T47D (cell line): ENCODE results near the gene YAP1.

Experiments
- DNase-seq, 2 experiments: peaks; one replicate each; pipeline versions ENCODE4 v3.0.0 to v3.0.0-alpha.2; 2011 to 2012; ENCODE audit warnings: low read depth in 1 of 2, low spot score in 1 of 2
- JUND ChIP-seq: IDR thresholded peaks from 2 replicates; pipeline ENCODE4 v1.6.1; 2012; ENCODE audit warnings: low read depth
- in situ Hi-C: cut with HindIII; loops from 2 replicates; pipeline ENCODE4 v1.10.0; 2016; ENCODE audit warnings: low sequenced_read_pairs, low pct_unique_long_range_greater_than_20kb

YAP1 gene

DNA sequence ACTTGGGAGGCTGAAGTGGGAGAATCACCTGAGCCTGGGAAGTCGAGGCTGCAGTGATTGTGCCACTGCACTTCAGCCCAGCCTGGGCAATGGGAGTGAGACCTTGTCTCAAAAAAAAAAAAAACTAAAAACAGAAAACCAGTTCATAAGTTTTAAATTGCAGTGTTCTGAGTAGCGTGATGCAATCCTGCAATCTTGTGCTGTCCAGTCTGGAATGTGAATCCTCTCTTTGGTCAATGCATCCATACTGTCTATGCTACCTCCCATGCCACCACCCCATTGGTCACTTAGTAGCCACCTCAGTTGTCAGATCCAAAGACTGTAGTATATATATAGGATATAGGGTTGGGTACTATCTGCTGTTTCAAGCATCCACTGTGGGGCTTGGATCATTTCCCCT is 11.1 kb downstream of the YAP1 start:
- in situ Hi-C loops: no loop called here
- no peak for TF ChIP-seq JUND
- no peak for DNase-seq

GRCh38 chr11:102134597-102134996 is 24.4 kb downstream of the YAP1 start:
- no peak for DNase-seq
- in situ Hi-C loops: no loop called here
- no peak for TF ChIP-seq JUND

- no peak for TF ChIP-seq JUND
- no peak for DNase-seq
- in situ Hi-C loops: no loop called here
These were observed 25.0 kb downstream of the YAP1 start for GRCh38 chr11:102135256-102135655.

DNA sequence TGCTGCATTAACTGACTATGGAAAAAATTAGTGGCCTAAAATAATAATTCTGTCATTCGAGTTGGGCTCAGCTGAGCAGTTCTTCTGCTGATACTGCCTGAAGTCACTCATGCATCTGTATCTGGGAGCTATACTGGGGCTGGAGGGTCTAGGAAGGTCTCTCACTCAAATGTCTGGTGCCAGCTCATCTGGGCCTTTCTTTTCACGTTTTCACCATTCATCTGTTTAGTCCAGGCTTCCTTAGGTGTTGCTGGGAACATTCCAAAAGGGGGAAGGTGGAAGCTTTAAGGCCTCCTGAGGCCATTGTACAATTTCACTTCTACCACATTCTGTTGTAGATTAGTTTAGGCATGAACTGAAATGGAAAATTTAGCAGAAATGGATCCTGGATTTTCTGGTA is 28.0 kb downstream of the YAP1 start:
- in situ Hi-C loops: no loop called here
- TF ChIP-seq JUND: no peak

DNA sequence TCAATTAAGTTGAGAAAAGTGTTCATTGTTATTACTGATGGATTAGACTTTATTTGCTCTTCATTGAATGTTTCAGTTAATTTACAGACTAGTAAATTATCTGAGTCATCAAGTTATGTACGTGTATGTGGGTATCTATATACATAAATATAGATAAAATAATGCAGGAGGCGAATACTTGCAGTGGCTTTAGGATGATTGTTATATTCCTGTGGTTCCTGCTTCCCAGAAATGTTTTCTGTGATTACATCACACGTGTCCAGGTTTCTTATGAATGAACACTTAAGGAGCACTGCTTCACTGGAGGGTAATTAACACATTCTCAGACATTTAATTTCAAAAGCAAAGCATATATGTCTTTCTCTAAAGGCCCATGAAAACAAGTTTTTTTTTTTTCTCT is 28.4 kb downstream of the YAP1 start:
- in situ Hi-C loops: no loop called here
- DNase-seq: no peak
- no peak for TF ChIP-seq JUND

More for the DNA sequence above, 28.0 kb downstream of the YAP1 start:
- no peak for DNase-seq

- in situ Hi-C loops: no loop called here
- TF ChIP-seq JUND: no peak
- DNase-seq: no peak
These were observed 28.8 kb downstream of the YAP1 start for GRCh38 chr11:102139081-102139498.

GRCh38 chr11:102142333-102142732 is 32.1 kb downstream of the YAP1 start:
- TF ChIP-seq JUND: no peak
- DNase-seq: no peak
- in situ Hi-C loops: no loop called here

DNA sequence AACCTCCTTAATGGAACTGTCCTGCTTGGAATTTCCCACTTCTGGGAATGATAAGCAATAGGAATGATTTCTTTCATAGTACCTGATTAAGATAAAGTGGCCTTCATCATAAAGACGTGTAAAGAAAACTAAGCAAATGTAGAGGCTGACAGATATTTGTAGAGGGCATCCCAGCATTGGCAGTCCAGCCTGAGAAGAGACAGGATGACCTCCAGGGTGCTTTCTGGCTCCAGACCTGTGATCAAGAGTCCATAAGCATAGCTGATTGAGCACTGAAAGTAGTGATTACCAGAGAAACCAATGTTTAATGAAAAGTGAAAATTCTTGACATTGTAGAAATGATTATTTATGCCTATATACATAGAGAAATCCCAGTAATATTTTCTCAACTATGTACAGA is 33.6 kb downstream of the YAP1 start:
- no peak for TF ChIP-seq JUND
- no peak for DNase-seq
- in situ Hi-C loops: no loop called here

GRCh38 chr11:102144357-102145355 is 34.4 kb downstream of the YAP1 start:
- in situ Hi-C loops: no loop called here
- no peak for TF ChIP-seq JUND
- no peak for DNase-seq

DNA sequence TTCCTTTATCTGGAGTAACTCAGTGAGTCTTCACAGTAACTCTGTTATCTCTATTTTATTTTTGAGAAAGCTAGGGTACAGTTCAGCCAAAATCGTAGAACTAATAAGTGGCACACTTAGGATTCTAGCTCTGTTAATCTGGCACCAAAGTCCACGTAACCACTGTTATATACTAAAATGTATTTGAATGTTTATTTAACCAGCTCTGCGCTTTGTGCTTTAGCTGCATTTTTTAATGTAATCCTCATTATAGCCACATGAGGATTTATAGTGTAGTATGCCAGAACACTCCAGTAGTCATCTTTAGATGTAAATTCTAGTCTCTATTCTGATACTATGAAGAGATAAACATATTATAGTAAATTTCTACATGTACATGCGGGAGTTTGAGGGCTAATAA is 36.8 kb downstream of the YAP1 start:
- TF ChIP-seq JUND: no peak
- in situ Hi-C loops: no loop called here
- no peak for DNase-seq

DNA sequence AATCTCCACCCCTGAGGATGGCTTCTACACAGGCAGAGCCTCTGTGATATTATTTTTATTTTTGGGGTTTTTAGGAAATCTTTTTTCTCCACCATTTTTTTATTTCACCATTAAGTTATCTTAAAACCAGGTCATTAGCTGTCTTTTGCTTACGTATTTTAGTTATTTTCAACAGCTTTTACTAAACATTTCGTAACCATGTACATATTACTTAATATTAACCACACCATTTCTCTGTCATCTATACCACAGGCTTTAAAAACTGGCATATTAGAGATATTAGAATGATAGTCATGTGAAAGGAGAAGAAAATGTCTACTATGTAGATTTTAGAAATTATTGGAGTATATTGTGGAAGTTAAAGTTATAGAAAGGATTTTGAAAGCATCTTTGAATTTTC is 37.4 kb downstream of the YAP1 start:
- DNase-seq: no peak
- in situ Hi-C loops: no loop called here
- TF ChIP-seq JUND: no peak

DNA sequence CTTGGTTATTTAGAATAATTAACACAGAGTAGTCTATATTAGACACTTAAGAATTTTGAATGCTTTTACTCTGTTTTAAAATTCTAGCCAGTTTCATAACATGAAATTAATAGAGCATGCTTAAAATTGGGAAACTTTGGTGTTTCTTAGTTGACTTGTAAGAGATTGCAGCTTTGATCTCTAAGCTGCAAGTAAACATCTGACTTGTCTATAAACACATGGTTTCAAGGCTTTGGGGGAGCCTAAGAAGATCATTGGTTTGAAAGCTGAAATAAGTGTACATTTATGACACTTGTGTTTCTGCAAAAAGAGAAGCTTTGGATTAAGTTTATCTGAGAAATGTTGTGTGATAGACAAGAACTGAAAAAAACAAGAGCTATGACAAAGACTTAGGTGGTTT is 37.8 kb downstream of the YAP1 start:
- in situ Hi-C loops: no loop called here
- no peak for TF ChIP-seq JUND
- no peak for DNase-seq

DNA sequence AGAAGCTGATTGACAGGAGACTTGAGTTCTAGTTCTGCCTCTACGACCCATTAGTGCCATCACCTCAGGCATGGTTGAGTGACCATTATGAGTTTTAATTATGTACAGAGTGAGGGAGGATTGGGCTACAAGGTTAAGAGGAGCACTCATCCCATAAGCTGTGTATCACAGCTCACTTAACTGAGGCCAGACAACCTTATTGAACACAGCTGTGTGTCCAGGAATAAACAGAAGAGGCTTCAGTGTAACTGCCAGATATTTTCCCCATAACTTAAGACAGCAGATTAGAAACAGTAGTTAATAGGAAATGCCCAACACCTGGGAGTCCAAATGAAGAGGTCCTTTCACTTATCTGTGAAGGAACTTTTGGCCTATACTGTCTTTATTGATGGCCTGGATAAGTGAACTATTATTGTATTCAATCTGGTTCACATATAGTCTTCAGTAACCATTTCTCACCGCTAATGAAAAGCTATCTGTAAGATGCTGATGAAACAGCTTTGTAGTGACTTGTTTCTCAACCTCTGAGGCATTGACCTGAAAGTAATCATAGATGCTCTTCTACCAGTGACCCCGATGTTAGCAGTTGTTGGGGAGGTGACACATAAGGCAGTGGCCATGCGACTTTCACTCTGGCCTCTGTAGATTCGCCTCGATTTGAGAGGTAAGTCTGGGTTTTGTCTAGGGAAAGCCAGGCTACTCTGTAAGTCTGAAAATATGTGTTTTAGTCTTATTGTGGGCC is 41.7 kb downstream of the YAP1 start:
- TF ChIP-seq JUND: no peak
- in situ Hi-C loops: no loop called here
- DNase-seq: no peak
